HG02884 (cell line): Measurements from ENCODE around the gene NAV2.

Source experiments
- ATAC-seq: cut with Tn5 transposase; IDR thresholded peaks from one replicate; pipeline ENCODE4 v1.9.1; 2021; ENCODE audit warnings: mild to moderate bottlenecking, moderate library complexity; ENCODE audit not compliant: unreplicated experiment

The NAV2 gene

GRCh38 chr11:19853016-19853415 lies 140.4 kb downstream of the NAV2 start:
- ATAC-seq: no peak

- ATAC-seq: no peak
Observed at GRCh38 chr11:19853920-19854319, 141.3 kb downstream of the NAV2 start.

GRCh38 chr11:19861171-19861570 lies 148.5 kb downstream of the NAV2 start:
- no peak for ATAC-seq

- no peak for ATAC-seq
Observed at GRCh38 chr11:19862091-19862490, 149.5 kb downstream of the NAV2 start.

GRCh38 chr11:19864141-19865140 lies 151.8 kb downstream of the NAV2 start:
- no peak for ATAC-seq

- ATAC-seq: no peak
Observed at GRCh38 chr11:19866037-19866436, 153.4 kb downstream of the NAV2 start.

GRCh38 chr11:19866521-19866920 lies 153.9 kb downstream of the NAV2 start:
- no peak for ATAC-seq

GRCh38 chr11:19867064-19867463 lies 154.4 kb downstream of the NAV2 start:
- ATAC-seq: no peak

- ATAC-seq: no peak
Observed at GRCh38 chr11:19868281-19868821, 155.7 kb downstream of the NAV2 start.

GRCh38 chr11:19868871-19869270 lies 156.2 kb downstream of the NAV2 start:
- ATAC-seq: no peak

- no peak for ATAC-seq
Observed at GRCh38 chr11:19869466-19869865, 156.8 kb downstream of the NAV2 start.

GRCh38 chr11:19869946-19870589 lies 157.4 kb downstream of the NAV2 start:
- no peak for ATAC-seq

GRCh38 chr11:19871531-19871930 lies 158.9 kb downstream of the NAV2 start:
- no peak for ATAC-seq

- ATAC-seq: no peak
Observed at GRCh38 chr11:19872512-19873145, 160.0 kb downstream of the NAV2 start.

GRCh38 chr11:19873730-19874129 lies 161.1 kb downstream of the NAV2 start:
- no peak for ATAC-seq

- no peak for ATAC-seq
Observed at GRCh38 chr11:19874266-19874665, 161.6 kb downstream of the NAV2 start.

- no peak for ATAC-seq
Observed at GRCh38 chr11:19876750-19877149, 164.1 kb downstream of the NAV2 start.

- ATAC-seq: no peak
Observed at GRCh38 chr11:19878520-19878919, 165.9 kb downstream of the NAV2 start.

- ATAC-seq: no peak
Observed at GRCh38 chr11:19879307-19880087, 166.9 kb downstream of the NAV2 start.

GRCh38 chr11:19880088-19880345 lies 167.4 kb downstream of the NAV2 start:
- no peak for ATAC-seq

- ATAC-seq: no peak
Observed at GRCh38 chr11:19881177-19881576, 168.5 kb downstream of the NAV2 start.
